Measurements from ENCODE around the gene PAPSS1.
"Not testable (repeated sequence)": the region's sequence is repeated elsewhere in the genome, so short reads cannot be mapped to it uniquely, and the experiment has no call there.

Gene PAPSS1

GRCh38 chr4:107719922-107720722, at the start of gene PAPSS1:
Gene PAPSS1 (minus strand): TSS chr4:107720234. CDS start chr4:107720179, 55 bp downstream.
- DNase-seq (ENCODE audit: low spot score), result peak; percentile 93

- DNase-seq (ENCODE audit: low spot score), result no peak
These were observed 40.4 kb upstream of the PAPSS1 start for GRCh38 chr4:107760281-107760947.

GRCh38 chr4:107757864-107758476, 37.9 kb upstream of the PAPSS1 start:
- peak; percentile 46 for DNase-seq (ENCODE audit: low spot score)

GRCh38 chr4:107757283-107757682, 37.2 kb upstream of the PAPSS1 start:
- no peak for DNase-seq (ENCODE audit: low spot score)

- DNase-seq (ENCODE audit: low spot score), result no peak
These were observed 35.9 kb upstream of the PAPSS1 start for GRCh38 chr4:107755841-107756356.

- no peak for DNase-seq (ENCODE audit: low spot score)
These were observed 31.6 kb upstream of the PAPSS1 start for GRCh38 chr4:107751670-107752069.

- no peak for DNase-seq (ENCODE audit: low spot score)
These were observed 27.9 kb upstream of the PAPSS1 start for GRCh38 chr4:107747748-107748486.

GRCh38 chr4:107746161-107746560, 26.1 kb upstream of the PAPSS1 start:
- DNase-seq (ENCODE audit: low spot score), result no peak

GRCh38 chr4:107744532-107744931, 24.5 kb upstream of the PAPSS1 start:
- DNase-seq (ENCODE audit: low spot score), result no peak

GRCh38 chr4:107743532-107743931, 23.5 kb upstream of the PAPSS1 start:
- DNase-seq (ENCODE audit: low spot score), result no peak

GRCh38 chr4:107742791-107743190, 22.8 kb upstream of the PAPSS1 start:
- DNase-seq (ENCODE audit: low spot score), result no peak

- DNase-seq (ENCODE audit: low spot score), result no peak
These were observed 22.2 kb upstream of the PAPSS1 start for GRCh38 chr4:107742196-107742595.

- DNase-seq (ENCODE audit: low spot score), result no peak
These were observed 21.1 kb upstream of the PAPSS1 start for GRCh38 chr4:107740950-107741701.

GRCh38 chr4:107740381-107740780, 20.3 kb upstream of the PAPSS1 start:
- DNase-seq (ENCODE audit: low spot score), result no peak

- no peak for DNase-seq (ENCODE audit: low spot score)
These were observed 17.4 kb upstream of the PAPSS1 start for GRCh38 chr4:107737450-107737849.

- peak; percentile 65 for DNase-seq (ENCODE audit: low spot score)
These were observed 17.0 kb upstream of the PAPSS1 start for GRCh38 chr4:107736924-107737448.

- no peak for DNase-seq (ENCODE audit: low spot score)
These were observed 16.0 kb upstream of the PAPSS1 start for GRCh38 chr4:107736037-107736436.

GRCh38 chr4:107734120-107734519, 14.1 kb upstream of the PAPSS1 start:
- DNase-seq (ENCODE audit: low spot score), result no peak

- DNase-seq (ENCODE audit: low spot score), result no peak
These were observed 13.4 kb upstream of the PAPSS1 start for GRCh38 chr4:107733431-107733925.

- not testable (repeated sequence) for DNase-seq (ENCODE audit: low spot score)
These were observed 9.0 kb upstream of the PAPSS1 start for GRCh38 chr4:107729050-107729449.

Data from kidney capillary endothelial cell (primary cell).